Activated CD4-positive, CD25-positive, alpha-beta regulatory T cell (primary cell): Measurements from ENCODE around the gene KYAT1.

Experiments used
- DNase-seq, 4 experiments: peaks; one replicate each; lab custom pipeline; 2025; lab: John Stamatoyannopoulos, UW

KYAT1 gene

GRCh38 chr9:128908372-128908771 lies 26.6 kb upstream of the KYAT1 start:
- no peak for DNase-seq

GRCh38 chr9:128906741-128907140 lies 25.0 kb upstream of the KYAT1 start:
- no peak for DNase-seq

- no peak for DNase-seq
Measured at GRCh38 chr9:128905964-128906363, 24.2 kb upstream of the KYAT1 start.

GRCh38 chr9:128903871-128904620 lies 22.3 kb upstream of the KYAT1 start:
- no peak for DNase-seq

GRCh38 chr9:128903079-128903461 lies 21.3 kb upstream of the KYAT1 start:
- no peak for DNase-seq

GRCh38 chr9:128902351-128903078 lies 20.8 kb upstream of the KYAT1 start:
- peak; percentile 52 to 88 (median 75) for DNase-seq

GRCh38 chr9:128901822-128902221 lies 20.1 kb upstream of the KYAT1 start:
- DNase-seq = no peak

- DNase-seq = no peak
Measured at GRCh38 chr9:128901379-128901778, 19.6 kb upstream of the KYAT1 start.

GRCh38 chr9:128899566-128900322 lies 18.0 kb upstream of the KYAT1 start:
- no peak for DNase-seq

- no peak for DNase-seq
Measured at GRCh38 chr9:128898845-128899565, 17.3 kb upstream of the KYAT1 start.

- DNase-seq = no peak
Measured at GRCh38 chr9:128898382-128898781, 16.6 kb upstream of the KYAT1 start.

GRCh38 chr9:128895556-128895955 lies 13.8 kb upstream of the KYAT1 start:
- no peak for DNase-seq

GRCh38 chr9:128894764-128895163 lies 13.0 kb upstream of the KYAT1 start:
- DNase-seq = no peak

GRCh38 chr9:128893354-128893753 lies 11.6 kb upstream of the KYAT1 start:
- DNase-seq = no peak

- no peak for DNase-seq
Measured at GRCh38 chr9:128892221-128892921, 10.6 kb upstream of the KYAT1 start.

- no peak for DNase-seq
Measured at GRCh38 chr9:128891321-128892220, 9.8 kb upstream of the KYAT1 start.

GRCh38 chr9:128887914-128888350 lies 6.2 kb upstream of the KYAT1 start:
- no peak for DNase-seq

- DNase-seq = no peak
Measured at GRCh38 chr9:128887049-128887448, 5.3 kb upstream of the KYAT1 start.

GRCh38 chr9:128886211-128886891 lies 4.6 kb upstream of the KYAT1 start:
- DNase-seq = no peak

GRCh38 chr9:128885798-128886197 lies 4.0 kb upstream of the KYAT1 start:
- DNase-seq = no peak
